Lung microvascular endothelial cell (primary cell): Measurements from ENCODE around the gene OR2B2. TPM values are rescaled to one million over a fixed set of nuclear protein-coding genes. Genes with fewer than 3 reads are reported as not detected.
"Not testable (repeated sequence)": the region's sequence is repeated elsewhere in the genome, so short reads cannot be mapped to it uniquely, and the experiment has no call there.

Source experiments
- DNase-seq, 2 donors: peaks; one replicate each; pipeline versions ENCODE4 v3.0.0 to v3.0.0-alpha.2; 2010; ENCODE audit warnings: low read depth in 2 of 2
- total RNA-seq: library from RNA; depleted of rRNA; stranded (reverse); fragments of >200 nt; gene quantifications from 2 replicates; pipeline ENCODE4 v1.2.1, GENCODE V29; 2014

The OR2B2 gene
- not detected in 2 replicates for total RNA-seq

- DNase-seq = no peak
Observed at GRCh38 chr6:27911956-27912446, at the start of gene OR2B2. TSS of gene OR2B2 (minus strand) at chr6:27912396. CDS start at chr6:27912319, 77 bp downstream.

GRCh38 chr6:27957516-27957915 is 45.3 kb upstream of the OR2B2 start:
- DNase-seq = no peak

GRCh38 chr6:27956941-27957340 is 44.7 kb upstream of the OR2B2 start, which contains the start of gene OR2B6:
TSS of gene OR2B6 (plus strand) at chr6:27957241. CDS start at chr6:27957241, 0 bp downstream.
- no peak for DNase-seq

GRCh38 chr6:27951040-27951439 is 38.8 kb upstream of the OR2B2 start:
- DNase-seq = no peak

- no peak for DNase-seq
Observed at GRCh38 chr6:27948237-27948636, 36.0 kb upstream of the OR2B2 start.

- DNase-seq = not testable (repeated sequence)
Observed at GRCh38 chr6:27943072-27943471, 30.9 kb upstream of the OR2B2 start.

GRCh38 chr6:27940766-27941165 is 28.6 kb upstream of the OR2B2 start:
- DNase-seq = no peak

- no peak for DNase-seq
Observed at GRCh38 chr6:27931209-27931608, 19.0 kb upstream of the OR2B2 start.

- DNase-seq = not testable (repeated sequence)
Observed at GRCh38 chr6:27929930-27930329, 17.7 kb upstream of the OR2B2 start.

GRCh38 chr6:27928041-27928440 is 15.8 kb upstream of the OR2B2 start:
- DNase-seq = not testable (repeated sequence)

GRCh38 chr6:27924179-27924578 is 12.0 kb upstream of the OR2B2 start:
- no peak for DNase-seq

GRCh38 chr6:27922949-27923348 is 10.8 kb upstream of the OR2B2 start:
- no peak for DNase-seq

- DNase-seq = no peak
Observed at GRCh38 chr6:27908017-27908416, 4.2 kb downstream of the OR2B2 start.

- peak; percentile 85 to 88 for DNase-seq
Observed at GRCh38 chr6:27902335-27903314, 9.6 kb downstream of the OR2B2 start.

GRCh38 chr6:27901801-27902200 is 10.4 kb downstream of the OR2B2 start:
- no peak for DNase-seq

- not testable (repeated sequence) for DNase-seq
Observed at GRCh38 chr6:27900197-27900596, 12.0 kb downstream of the OR2B2 start.

- no peak for DNase-seq
Observed at GRCh38 chr6:27899543-27899942, 12.7 kb downstream of the OR2B2 start.

- no peak for DNase-seq
Observed at GRCh38 chr6:27897580-27898206, 14.5 kb downstream of the OR2B2 start.

- DNase-seq = no peak
Observed at GRCh38 chr6:27896398-27896796, 15.8 kb downstream of the OR2B2 start.

GRCh38 chr6:27894839-27895762 is 17.1 kb downstream of the OR2B2 start:
- peak; percentile 88 to 89 for DNase-seq
